HG02588 (cell line): ENCODE results near the gene VIP.

ENCODE experiments used
- ATAC-seq: cut with Tn5 transposase; IDR thresholded peaks from one replicate; pipeline ENCODE4 v1.9.1; 2021; ENCODE audit warnings: mild to moderate bottlenecking, moderate library complexity; ENCODE audit not compliant: unreplicated experiment

Gene VIP

DNA sequence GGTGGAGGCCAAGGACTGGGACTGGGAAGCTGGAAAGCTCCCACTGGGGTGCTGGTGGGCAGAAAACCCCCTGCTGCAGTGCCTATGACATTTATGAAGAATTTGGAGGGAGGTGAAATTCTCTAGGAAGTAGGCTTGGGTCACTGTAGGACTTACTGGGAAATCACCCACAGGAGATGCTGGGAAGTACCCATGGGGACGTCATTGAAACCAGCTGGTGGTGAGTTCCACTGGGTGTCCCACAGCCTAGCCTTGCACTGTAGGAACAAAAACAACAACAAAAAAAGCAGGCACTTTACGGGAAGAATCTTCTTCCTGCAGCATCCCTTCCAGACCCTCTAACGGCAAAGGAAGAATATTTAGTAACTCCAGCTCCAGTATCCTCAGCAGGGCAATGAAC, 26.2 kb downstream of the VIP start:
- no peak for ATAC-seq

DNA sequence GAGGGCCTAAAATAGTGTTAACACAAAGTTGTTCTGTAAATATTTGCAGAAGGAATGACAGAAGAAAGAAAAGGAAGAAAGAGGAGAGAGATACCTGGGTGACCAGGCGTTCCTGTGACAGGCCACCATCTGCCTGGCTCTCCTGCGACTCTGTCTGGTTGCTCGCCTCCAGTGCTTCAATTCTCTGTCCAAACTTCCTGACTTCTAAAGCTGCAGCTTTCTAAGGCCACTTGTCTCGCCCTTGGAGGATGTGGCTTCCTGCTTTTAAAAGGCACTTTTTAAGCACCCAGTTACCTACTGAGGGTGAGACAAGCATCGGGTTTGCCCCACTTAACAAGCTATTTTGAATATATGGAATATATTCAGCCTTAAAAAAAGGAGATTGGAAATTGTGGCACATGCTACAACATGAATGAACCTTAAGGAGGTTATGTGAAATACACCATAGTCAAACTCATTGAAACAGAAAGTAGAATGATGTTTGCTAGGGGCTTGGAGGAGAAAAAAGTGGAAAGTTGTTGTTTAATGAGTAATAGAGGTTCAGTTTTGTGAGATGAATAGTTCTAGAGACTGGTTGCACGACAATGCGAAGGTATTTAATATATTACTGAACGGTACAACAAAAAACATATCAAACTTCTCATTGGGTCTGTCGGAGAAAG, 32.8 kb downstream of the VIP start:
- no peak for ATAC-seq

DNA sequence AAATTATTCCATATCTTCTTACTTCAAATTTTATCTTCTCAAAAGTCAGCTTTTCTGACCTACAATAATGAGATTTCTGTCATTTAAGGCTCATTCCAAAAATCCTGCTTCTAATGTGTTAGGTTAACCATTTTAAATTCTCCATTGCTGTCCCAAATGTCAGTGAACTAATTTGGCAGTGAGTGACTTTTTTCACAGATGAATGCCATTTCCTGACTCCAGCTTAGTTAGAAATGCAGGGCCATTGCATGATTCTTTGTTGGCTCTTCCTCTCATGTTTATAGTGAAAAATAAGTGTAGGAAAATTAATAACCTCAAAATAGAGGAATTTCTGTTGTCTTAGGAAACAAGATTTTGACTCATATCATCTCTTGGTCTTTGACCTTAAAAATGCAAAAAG, 44.1 kb downstream of the VIP start:
- no peak for ATAC-seq

DNA sequence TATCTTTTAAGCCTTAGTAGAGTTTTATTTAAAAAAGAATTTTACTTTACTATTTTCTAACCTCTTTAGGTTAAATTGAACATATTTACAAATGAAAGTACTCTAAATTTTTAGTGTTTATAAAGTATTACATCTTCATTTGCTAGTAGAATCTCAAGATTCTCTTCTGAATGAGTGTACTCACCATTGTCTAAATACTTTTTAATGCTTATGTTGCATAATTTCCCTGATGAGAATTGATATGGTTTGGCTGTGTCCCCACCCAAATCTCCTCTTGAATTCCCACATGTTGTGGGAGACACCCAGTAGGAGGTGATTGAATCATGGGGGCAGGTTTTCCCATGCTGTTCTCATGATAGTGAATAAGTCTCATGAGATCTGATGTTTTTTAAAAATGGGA, 53.6 kb downstream of the VIP start:
- ATAC-seq = no peak
